ENCODE results near the gene SCG2. TPM values are rescaled to one million over a fixed set of nuclear protein-coding genes. Genes with fewer than 3 reads are reported as not detected.
A peak's percentile ranks its signal among the peaks of the same experiment; 100 is the strongest.

The SCG2 gene, protein sequence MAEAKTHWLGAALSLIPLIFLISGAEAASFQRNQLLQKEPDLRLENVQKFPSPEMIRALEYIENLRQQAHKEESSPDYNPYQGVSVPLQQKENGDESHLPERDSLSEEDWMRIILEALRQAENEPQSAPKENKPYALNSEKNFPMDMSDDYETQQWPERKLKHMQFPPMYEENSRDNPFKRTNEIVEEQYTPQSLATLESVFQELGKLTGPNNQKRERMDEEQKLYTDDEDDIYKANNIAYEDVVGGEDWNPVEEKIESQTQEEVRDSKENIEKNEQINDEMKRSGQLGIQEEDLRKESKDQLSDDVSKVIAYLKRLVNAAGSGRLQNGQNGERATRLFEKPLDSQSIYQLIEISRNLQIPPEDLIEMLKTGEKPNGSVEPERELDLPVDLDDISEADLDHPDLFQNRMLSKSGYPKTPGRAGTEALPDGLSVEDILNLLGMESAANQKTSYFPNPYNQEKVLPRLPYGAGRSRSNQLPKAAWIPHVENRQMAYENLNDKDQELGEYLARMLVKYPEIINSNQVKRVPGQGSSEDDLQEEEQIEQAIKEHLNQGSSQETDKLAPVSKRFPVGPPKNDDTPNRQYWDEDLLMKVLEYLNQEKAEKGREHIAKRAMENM
- polyA plus RNA-seq, result 30.5 and 37.3 TPM in 2 replicates
- 22.4 and 27.0 TPM in 2 replicates for polyA minus RNA-seq

DNA sequence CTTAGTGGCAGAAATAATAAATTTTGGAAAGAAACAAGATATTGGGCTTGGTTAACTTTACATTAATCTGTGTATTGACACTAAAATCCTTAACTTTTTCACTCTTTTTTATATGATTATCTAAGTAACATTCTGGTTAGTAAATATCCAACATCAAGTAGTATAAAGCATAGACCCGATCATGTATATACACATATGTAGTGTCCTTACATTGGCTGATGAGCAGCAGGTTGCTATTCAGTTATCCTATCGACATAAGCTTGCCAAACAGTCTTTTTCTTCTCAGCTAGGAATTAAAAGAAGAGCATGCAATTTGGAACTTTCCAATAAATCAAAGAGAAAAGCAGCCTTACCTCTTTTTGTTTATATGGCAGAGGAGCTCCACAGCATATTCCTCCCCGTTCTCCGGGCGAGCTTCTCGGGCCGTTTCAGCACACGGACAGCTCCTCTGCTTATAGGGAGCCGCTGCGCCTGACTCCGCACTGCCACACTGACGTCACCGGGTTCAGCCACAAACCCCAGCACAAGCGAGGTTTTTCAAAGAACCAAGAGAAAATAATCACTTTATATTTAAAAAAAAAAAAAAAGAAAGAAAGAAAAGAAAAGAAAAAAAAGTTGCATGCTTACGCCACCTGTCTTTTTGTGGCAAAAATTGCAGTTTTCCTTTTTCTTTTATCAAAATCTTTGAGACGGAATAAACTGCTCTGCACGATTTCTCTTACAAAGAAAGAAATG, at the start of gene SCG2:
TSS of gene SCG2 (minus strand) at position 430 of the 735 bp plus-strand sequence. CDS start 3,079 bp downstream, outside the sequence.
- Histone ChIP-seq H3K4me2 (ENCODE audit: low read length) (peak within 1 kb of the TSS; percentile 68), H3K9me2 (ENCODE audit: insufficient read depth, low read length) (no peaks in the 10 kb centered on the region), H3K79me2 (replicated peaks; ENCODE audit: insufficient read depth, low read length) (no peaks in the 10 kb centered on the region), H3K27me3 (ENCODE audit: insufficient read depth, low read depth, low read length) (no peaks in the 10 kb centered on the region), H3K27ac (ENCODE audit: low read length) (peak within 1 kb of the TSS; percentile 64), H3K9me3 (ENCODE audit: low read length) (no peaks in the 10 kb centered on the region), H2AFZ (ENCODE audit: low read depth, low read length) (peak within 1 kb of the TSS; percentile 24), H3K4me3 (ENCODE audit: low read length) (peak within 1 kb of the TSS; percentile 65), H3F3A (ENCODE audit: insufficient read depth, low read length, poor library complexity, severe bottlenecking) (peaks cover 4% of the 10 kb centered on the region), H3K9ac (ENCODE audit: low read length) (peak within 1 kb of the TSS; percentile 54), H3K36me3 (ENCODE audit: insufficient read depth, low read length) (no peaks in the 10 kb centered on the region), H4K20me1 (ENCODE audit: insufficient read depth) (no peaks in the 10 kb centered on the region)
- TF ChIP-seq SMC3 (conservative IDR thresholded peaks at IDR 0.05; ENCODE audit: poor library complexity), result peak; percentile 66
- TF ChIP-seq, protein P1, sequence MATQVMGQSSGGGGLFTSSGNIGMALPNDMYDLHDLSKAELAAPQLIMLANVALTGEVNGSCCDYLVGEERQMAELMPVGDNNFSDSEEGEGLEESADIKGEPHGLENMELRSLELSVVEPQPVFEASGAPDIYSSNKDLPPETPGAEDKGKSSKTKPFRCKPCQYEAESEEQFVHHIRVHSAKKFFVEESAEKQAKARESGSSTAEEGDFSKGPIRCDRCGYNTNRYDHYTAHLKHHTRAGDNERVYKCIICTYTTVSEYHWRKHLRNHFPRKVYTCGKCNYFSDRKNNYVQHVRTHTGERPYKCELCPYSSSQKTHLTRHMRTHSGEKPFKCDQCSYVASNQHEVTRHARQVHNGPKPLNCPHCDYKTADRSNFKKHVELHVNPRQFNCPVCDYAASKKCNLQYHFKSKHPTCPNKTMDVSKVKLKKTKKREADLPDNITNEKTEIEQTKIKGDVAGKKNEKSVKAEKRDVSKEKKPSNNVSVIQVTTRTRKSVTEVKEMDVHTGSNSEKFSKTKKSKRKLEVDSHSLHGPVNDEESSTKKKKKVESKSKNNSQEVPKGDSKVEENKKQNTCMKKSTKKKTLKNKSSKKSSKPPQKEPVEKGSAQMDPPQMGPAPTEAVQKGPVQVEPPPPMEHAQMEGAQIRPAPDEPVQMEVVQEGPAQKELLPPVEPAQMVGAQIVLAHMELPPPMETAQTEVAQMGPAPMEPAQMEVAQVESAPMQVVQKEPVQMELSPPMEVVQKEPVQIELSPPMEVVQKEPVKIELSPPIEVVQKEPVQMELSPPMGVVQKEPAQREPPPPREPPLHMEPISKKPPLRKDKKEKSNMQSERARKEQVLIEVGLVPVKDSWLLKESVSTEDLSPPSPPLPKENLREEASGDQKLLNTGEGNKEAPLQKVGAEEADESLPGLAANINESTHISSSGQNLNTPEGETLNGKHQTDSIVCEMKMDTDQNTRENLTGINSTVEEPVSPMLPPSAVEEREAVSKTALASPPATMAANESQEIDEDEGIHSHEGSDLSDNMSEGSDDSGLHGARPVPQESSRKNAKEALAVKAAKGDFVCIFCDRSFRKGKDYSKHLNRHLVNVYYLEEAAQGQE (IDR thresholded peaks at IDR 0.05; ENCODE audit: borderline replicate concordance), result peak; percentile 94
- peak; percentile 57 for TF ChIP-seq POLR2AphosphoS5 (IDR thresholded peaks at IDR 0.05)
- TF ChIP-seq, protein P2, sequence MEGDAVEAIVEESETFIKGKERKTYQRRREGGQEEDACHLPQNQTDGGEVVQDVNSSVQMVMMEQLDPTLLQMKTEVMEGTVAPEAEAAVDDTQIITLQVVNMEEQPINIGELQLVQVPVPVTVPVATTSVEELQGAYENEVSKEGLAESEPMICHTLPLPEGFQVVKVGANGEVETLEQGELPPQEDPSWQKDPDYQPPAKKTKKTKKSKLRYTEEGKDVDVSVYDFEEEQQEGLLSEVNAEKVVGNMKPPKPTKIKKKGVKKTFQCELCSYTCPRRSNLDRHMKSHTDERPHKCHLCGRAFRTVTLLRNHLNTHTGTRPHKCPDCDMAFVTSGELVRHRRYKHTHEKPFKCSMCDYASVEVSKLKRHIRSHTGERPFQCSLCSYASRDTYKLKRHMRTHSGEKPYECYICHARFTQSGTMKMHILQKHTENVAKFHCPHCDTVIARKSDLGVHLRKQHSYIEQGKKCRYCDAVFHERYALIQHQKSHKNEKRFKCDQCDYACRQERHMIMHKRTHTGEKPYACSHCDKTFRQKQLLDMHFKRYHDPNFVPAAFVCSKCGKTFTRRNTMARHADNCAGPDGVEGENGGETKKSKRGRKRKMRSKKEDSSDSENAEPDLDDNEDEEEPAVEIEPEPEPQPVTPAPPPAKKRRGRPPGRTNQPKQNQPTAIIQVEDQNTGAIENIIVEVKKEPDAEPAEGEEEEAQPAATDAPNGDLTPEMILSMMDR (IDR thresholded peaks at IDR 0.05; ENCODE audit: poor library complexity, severe bottlenecking), result peak; percentile 63
- TF ChIP-seq MXI1 (conservative IDR thresholded peaks at IDR 0.05; ENCODE audit: poor library complexity, severe bottlenecking), result no peak
- TF ChIP-seq RAD21 (conservative IDR thresholded peaks at IDR 0.05), result peak; percentile 61

DNA sequence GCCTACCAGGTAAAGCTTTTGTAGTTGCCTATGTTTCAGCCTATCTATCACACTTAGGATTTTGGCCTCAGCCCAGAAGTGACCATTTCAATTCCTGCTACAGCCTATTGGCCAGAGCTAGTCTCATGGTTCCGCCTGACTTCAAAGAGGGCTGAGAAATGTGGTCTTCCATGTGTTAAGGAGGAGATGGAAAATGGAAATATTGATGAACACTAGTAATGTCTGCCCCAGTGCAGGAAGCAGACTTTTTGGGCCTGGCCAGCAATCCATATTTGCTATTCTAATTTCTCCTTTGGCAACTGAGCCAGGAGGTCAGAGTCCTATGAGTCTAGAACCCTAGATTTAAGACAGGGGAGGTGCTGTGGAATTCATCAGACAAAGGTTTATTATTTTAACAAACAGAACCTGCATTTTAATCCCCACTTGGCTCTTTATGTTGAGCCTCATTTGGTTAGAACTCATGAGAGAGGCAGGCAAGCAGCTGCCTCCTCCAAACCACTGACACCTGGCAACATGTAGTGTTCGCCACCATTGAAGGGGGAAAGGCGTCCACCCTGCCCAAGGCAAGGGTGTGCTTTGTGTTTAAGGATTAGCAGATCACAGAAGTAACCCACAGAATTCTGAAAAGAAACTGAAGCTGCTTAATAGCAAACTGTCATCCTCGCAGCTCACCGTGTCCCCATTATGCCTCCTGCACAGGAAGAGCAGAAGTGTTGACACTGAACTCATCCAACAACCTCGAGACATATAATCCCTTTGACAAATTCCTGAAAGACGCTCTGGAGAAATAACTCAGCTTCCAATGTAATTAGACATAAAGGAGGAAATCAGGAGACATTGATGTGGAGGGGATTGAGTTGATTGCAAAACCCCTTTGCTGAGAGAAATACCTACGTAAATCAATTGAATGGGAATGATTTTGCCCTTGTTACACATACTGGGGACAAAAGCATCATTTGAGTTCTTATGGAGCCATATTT, 47.7 kb upstream of the SCG2 start:
- Histone ChIP-seq H3F3A (ENCODE audit: insufficient read depth, low read length, poor library complexity, severe bottlenecking) (no peaks in the 10 kb centered on the region), H2AFZ (ENCODE audit: low read depth, low read length) (no peak overlapping the region), H3K9me3 (ENCODE audit: low read length) (no peaks in the 10 kb centered on the region), H3K27me3 (ENCODE audit: insufficient read depth, low read depth, low read length) (no peaks in the 10 kb centered on the region), H3K9me2 (ENCODE audit: insufficient read depth, low read length) (no peaks in the 10 kb centered on the region), H3K4me2 (ENCODE audit: low read length) (no peak overlapping the region), H3K36me3 (ENCODE audit: insufficient read depth, low read length) (no peaks in the 10 kb centered on the region), H3K4me3 (ENCODE audit: low read length) (no peak overlapping the region), H3K9ac (ENCODE audit: low read length) (no peak overlapping the region), H4K20me1 (ENCODE audit: insufficient read depth) (no peaks in the 10 kb centered on the region), H3K79me2 (replicated peaks; ENCODE audit: insufficient read depth, low read length) (no peaks in the 10 kb centered on the region), H3K27ac (ENCODE audit: low read length) (no peak overlapping the region)
- TF ChIP-seq EP300 (conservative IDR thresholded peaks at IDR 0.05; ENCODE audit: poor library complexity, severe bottlenecking) (peak; percentile 18), RAD21 (conservative IDR thresholded peaks at IDR 0.05) (no peak)
- TF ChIP-seq, protein P1 (IDR thresholded peaks at IDR 0.05; ENCODE audit: borderline replicate concordance), result peak; percentile 84
